HG03378 (cell line): ENCODE results near the gene LRRC34.

Source experiments
- ATAC-seq: cut with Tn5 transposase; IDR thresholded peaks from one replicate; pipeline ENCODE4 v1.9.1; 2021; ENCODE audit warnings: mild to moderate bottlenecking, moderate library complexity; ENCODE audit not compliant: unreplicated experiment

Gene LRRC34, protein sequence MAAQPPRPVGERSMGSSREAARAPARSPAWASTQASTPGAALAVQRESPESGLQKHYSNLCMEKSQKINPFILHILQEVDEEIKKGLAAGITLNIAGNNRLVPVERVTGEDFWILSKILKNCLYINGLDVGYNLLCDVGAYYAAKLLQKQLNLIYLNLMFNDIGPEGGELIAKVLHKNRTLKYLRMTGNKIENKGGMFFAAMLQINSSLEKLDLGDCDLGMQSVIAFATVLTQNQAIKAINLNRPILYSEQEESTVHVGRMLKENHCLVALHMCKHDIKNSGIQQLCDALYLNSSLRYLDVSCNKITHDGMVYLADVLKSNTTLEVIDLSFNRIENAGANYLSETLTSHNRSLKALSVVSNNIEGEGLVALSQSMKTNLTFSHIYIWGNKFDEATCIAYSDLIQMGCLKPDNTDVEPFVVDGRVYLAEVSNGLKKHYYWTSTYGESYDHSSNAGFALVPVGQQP

DNA sequence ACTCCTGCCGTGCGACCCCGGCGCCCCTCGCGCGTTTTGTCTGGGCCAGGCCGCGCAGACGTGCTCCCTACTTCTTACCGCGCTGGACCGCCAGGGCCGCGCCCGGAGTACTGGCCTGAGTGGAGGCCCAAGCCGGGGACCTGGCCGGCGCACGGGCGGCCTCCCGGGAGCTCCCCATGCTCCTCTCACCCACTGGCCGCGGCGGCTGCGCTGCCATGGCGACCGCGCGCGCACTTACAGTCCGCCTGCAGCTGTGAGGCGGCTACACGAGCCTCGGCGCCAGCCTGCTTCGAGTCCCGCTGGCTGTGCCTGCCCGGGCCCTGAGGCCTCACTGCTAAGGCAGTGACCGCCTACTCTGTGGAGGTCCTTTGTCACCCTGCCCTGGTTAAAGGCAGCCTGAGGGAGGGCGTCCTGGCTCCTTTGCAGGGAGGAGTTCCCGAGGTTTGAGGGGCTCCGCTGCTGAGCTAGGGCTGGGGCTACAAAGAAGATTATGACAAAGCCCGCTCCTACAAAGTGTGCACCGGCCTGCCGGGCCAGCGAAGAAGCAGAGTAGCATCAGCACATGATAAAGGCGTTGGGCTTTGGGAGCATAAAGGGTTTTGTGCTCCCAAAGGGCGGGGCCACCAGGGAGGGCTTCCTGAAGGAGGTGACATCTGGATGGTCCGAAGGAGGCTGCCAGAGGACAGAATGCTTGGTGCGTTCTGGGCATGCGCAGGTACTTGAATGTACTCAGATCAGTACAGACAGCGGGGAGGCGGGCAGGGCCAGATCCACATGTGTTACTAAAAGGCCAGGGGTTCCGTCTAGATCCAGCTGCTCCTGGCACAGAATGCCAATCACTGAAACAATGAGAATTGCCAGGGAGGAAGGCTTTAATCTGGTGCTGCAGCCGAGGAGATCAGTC, at the start of gene LRRC34, which contains the start of gene LRRIQ4:
Gene LRRC34 (minus strand): TSS at position 573 of the 904 bp plus-strand sequence. CDS start 356 bp downstream, at position 217.
Gene LRRIQ4 (plus strand): TSS at position 539 of the 904 bp plus-strand sequence. CDS start 9,052 bp downstream, outside the sequence.
- peak; percentile 67 for ATAC-seq

DNA sequence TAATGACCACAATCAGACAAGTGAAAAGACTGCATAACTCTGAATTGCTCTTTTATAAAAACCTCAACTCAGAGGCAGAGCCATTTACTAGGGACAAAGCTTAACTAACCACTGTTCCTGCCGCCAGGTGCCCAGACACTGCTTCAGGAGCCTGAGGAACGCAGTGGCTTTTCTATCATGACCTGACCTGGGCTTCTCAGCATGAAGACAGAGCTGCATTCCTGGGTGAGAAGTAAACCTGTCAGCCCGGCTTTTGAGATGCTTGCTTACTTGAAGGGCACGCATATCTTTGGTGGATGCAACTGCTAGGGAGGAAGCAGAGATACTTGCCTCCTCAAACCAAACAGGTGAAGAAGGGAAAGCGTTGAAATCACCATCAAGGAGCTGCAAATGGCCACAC, 49.2 kb upstream of the LRRC34 start:
- ATAC-seq: no peak

DNA sequence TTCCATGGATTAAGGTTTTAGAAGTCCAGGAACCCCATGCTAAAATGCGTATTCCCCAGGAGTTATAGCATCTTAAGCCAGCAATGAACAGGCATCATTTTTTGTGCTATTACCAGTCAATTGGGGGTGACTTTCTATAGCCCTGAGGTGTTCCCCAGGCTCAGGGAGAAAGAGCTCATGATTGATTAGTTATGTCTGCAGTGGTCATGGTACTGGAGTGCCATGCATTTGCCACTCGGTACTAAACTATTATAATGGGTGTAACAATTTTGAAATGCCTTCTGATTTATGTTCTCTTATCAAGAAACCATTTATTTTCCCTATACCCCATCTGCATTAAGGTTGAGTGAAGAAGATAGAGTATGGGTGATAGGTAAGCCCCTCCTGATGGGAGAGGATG, 45.1 kb upstream of the LRRC34 start:
- ATAC-seq: no peak

DNA sequence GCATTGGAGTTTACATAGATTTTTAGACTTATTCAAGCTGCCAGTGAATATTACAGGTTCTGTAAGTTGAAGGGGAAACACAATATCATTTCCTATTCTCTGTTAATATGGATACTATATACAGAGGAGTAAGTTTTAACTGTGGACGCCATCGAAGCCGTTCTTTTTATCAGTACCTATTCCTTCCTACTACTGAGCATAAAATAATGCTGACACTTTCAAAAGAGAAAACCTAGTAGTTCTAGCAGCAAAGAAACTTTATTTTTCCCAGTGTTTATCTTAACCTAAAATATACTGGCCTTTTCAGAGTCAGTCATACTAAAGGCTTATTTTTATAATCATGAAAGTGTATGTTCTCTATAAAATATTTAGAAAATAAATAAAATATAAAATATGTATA, 42.8 kb upstream of the LRRC34 start:
- no peak for ATAC-seq

DNA sequence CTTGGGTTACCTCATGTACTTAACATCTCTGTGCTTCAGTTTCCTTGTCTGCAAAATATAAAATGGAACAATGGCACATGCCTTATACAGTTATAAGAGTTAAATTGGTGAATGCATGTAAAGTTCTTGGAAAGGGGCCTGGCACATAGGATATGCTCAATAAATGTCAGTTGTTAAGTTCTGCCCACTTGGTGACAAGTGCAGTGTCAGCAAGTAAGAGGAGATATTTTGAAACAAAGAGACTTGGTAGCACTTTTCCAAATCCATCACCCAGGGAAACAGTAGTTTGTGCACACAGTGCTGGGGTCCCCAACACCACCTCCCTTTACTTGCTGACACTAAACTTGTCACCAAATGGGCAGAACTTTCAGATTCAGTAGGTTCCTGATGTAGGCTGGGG, 37.9 kb upstream of the LRRC34 start:
- ATAC-seq: no peak

DNA sequence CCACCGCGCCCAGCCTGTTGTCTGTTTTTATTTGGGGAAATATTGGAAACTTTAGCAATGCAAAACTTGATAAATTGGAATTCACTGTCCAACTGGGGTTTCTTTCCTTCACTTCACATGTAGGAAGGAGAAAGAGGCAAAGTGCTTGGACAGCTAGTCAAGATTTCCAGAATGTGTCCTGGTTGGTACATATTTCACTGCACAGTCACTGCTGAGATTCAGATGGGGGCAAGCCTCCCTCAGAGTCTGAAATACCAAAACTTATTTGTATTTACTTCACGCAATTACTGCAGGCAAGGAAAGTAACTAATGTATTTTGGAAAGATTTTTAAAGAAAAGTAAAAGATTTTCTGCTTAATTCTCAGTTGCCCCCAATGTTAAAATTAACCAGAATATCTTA, 36.0 kb upstream of the LRRC34 start:
- no peak for ATAC-seq

DNA sequence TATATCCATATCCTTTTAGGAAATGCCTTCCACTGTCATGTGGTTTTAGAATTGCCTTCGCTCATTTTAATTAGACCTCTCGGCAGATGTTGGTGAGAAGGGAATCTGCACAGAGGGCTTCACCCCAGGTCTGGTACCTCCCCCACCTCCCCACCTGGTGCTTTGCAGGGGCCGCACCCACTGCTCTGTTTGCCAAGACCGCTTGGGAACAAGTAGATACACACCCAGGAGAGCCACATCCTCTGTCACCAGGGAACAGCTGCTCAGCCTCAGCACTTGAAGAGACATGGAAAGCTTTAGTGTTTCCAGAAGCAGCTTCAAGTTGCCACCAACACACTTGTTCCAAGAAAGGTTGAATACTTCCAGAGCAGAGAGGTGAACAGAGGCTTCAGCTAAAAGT, 35.2 kb upstream of the LRRC34 start:
- ATAC-seq: no peak

DNA sequence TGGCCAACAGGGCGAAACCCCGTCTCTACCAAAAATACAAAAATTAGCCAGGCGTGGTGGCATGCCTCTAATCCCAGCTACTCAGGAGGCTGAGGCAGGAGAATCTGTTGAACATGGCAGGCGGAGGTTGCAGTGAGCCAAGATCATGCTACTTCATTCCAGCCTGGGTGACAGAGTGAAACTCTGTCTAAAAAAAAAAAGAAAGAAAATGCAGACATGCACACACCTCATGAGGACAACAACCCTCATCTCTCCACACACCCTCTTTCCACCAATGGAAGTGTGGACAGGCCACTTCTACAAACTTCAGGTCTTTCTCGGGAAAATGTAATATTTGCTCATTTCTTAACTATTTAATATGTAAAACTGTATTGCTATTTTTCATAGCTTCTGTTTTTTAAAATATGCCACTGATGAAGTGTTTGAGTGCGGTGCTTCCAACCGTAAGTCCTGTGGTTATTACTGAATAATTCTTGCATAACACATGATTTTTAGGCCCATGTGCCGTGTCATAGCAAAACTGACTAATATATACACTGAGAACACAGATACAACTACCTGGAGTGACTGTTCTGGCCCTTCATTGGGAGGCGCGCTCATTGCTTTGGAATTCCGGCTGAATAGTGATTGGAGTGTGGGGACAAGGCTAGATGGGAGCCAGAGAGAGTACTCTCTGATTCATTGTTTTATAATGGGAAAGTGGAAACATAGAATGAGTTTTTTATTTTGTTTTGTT, 33.9 kb upstream of the LRRC34 start:
- peak; percentile 99 for ATAC-seq

DNA sequence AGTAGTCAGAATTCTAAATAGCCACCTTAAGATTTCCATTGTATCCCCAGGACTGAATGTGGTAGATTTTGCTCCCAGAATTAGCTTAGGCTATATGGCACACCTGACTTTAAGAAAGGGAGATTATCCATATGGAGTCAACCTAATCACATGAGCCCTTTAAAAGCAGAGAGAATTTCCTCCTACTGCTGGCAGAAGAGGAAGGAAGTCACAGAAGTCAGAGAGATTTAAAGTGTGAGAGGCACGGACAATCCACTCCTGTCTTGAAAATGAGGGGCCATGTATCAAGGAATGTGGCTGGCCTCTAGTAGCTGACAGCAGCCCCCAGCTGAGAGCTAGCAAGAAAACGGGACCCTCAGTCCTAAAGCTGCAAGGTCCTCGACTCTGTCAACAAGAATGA, 30.3 kb upstream of the LRRC34 start:
- no peak for ATAC-seq

DNA sequence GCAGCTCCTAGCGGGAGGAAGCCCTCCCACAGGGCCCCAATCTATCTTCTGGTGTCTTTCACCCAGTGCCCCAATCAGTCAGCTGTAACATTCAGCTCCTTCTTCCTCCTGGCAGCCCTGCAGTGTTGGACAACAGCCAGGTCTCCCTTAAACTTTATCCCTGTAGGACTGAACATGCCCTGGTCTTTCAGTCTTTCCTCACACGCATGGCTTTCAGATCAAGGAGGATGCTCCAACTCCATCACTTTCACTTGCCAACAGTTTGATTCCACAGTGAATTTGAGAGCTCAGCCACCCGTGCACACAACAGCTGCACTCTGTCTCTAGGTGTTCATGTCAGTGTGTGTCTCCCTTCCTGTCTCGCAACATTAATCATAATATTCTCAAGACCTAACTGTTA, 28.5 kb upstream of the LRRC34 start:
- ATAC-seq: peak; percentile 59

DNA sequence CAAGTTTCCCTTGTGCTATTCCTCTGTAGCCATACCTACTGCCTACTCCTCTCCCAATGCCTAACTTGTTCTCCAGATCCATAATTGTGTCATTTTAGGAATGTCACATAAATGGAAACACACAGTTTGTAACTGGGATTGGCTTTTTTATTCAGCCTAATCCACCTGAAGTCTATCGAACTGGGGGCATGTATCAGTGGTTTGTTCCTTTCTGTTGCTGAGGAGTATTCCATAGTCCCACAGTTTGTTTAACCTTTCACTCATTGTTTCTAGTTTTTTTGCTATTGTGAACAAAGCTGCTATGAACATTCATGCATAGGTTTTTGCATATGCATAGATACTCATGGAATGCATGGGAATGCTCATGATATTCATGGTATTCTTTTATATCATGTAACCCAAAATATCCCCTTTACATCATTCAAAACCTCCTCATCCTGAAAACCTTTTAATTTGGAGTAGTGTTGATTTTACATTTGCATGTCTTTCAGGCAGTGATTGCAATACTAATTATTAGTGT, 25.9 kb upstream of the LRRC34 start:
- ATAC-seq: no peak

DNA sequence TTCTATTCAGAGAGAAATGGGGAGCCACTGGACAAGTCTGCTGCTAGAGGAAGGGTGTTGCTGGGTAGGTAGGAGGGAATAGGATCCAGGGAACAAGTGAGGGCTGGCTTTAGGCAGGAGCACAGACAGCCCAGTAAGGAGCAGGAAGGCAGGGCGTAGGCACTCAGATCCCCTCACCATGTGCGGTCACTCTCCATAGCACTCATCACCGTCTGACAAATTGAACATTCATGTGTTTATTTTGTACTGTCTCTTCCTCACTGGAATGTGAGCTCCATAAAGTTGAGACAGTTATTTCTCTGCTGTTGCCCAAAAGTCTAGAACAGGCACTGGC, 24.2 kb upstream of the LRRC34 start:
- no peak for ATAC-seq

DNA sequence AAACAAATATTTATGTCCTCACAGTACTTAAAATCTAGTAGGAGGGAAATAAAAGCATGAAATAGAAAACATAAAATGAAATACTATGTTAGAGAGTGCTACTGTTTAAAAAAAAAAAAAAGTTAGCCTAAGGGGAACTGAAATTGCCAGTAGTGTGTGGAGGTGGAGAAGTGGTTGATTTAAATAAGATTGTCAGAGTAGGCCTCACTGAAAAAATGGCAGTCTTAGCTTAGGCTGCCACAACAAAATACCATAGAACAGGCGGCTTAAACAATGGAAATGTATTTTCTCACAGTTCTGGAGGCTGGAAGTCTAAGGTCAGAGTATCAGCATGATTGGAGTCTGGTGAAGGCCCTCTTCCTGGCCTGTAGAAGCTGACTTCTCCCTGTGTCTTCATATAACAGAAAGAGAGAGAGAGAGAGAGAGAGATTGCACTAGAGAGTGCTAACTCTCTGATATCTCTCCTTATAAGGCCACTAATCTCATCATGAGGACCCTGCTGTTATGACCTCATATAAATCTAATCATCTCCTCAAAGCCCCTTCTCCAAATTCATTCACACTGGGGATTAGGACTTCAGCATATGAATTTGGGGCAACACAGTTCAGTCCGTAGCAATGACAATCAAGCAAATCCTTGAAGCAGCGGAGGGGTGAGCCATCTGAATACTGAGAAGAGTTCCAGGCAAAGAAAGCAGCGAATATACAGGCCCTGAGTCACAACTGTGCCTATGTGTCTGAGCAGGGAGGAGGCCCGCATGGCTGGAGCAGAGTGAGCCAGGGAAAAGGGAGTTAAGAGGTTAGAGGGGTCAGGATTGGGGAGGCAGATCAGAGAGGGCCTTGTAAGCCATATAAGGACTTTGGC, 23.6 kb upstream of the LRRC34 start:
- ATAC-seq: peak; percentile 85

DNA sequence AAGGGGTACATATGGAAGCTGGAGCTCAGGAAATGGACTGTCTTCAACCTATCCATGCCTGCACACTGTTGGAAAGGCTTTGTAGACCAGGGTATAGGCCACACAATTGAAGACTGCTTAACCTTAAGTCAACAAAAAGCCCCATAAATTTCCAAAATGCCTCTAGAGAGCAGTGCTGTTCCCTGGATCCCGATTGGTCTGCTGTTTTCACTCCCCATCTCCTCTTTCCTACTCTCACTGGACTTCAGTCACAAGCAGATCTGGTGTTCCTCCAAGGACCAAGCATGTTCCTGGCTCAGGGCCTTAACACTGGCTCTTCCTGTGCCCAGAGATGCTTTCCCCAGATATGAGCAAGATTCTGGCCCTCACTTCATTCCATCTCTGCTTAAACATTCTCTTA, 22.8 kb upstream of the LRRC34 start:
- ATAC-seq: peak; percentile 21

DNA sequence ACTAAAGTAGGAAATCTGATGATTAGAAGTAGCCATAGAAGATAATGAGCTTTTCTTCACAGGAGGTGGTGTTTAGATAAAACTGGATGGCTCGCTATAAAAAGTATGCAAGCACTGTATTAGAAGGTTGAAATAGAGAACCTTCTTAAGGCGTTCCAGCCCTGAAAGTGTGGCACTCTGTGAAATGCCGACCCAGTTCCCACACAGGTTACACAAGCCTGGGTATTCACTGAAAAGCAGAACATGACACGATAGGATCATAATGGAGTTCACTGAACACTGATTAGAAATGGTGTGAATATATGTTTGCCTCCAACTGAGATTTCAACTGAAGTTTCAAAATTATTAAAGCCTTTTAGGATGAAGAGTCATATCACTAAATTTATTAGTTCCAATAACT, 15.0 kb upstream of the LRRC34 start:
- ATAC-seq: no peak

DNA sequence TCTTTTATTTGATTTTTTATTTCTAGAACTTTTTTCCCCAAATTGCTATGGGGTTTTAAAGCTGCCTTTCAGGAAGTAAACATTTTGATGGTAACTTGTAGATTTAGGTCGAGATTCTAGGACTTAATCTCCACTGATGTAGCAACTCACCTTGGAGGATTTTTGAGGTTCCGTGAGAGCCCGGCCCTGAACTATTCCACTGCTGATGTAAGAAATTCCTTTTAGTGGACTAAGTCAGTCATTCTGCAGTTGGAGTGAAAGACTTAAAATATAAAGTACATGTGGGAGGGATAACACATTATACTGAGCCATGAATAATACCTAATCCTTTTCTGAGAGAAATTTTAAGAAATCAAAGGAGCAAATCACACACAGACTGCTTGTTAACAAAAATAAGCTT, 12.6 kb upstream of the LRRC34 start:
- no peak for ATAC-seq

DNA sequence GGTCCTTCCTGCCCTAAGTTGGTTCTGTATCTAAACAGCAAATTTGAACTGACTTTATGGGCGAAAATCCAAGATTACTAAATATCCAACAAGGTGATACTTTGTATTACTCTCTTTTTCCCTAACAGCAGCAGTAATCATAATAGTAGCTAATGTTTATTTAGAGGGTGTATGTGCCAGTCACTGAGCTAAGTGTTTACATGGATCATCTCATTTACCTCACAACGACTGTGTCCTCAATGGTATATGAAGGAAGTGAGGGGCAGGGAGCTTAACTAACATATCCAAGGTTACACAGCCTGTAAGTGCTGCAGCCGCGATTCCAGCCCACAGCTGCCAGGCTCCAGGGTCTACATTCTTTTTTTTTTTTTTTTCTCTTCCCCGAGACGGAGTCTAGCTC, 10.3 kb upstream of the LRRC34 start:
- ATAC-seq: no peak

DNA sequence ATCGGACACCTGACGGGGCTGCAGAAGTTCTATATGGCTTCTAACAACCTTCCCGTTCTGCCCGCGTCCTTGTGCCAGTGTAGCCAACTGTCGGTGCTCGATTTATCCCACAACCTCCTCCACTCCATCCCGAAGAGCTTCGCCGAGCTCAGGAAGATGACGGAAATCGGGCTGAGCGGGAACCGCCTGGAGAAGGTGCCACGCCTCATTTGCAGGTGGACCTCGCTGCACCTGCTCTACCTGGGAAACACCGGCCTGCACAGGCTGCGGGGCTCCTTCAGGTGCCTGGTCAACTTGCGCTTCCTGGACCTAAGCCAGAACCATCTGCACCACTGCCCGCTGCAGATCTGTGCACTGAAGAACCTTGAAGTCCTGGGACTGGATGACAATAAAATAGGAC, 9.8 kb upstream of the LRRC34 start:
- no peak for ATAC-seq

DNA sequence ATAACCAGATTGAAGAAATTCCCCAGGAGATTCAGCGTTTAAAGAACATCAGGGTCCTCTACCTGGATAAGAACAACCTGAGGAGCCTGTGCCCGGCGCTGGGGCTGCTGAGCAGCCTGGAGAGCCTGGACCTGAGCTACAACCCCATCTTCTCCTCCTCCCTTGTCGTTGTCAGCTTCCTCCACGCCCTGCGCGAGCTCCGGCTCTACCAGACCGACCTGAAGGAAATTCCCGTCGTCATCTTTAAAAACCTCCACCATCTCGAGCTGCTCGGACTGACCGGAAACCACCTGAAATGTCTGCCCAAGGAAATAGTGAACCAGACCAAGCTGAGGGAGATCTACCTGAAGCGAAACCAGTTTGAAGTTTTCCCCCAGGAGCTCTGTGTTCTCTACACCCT, 9.4 kb upstream of the LRRC34 start:
- no peak for ATAC-seq

DNA sequence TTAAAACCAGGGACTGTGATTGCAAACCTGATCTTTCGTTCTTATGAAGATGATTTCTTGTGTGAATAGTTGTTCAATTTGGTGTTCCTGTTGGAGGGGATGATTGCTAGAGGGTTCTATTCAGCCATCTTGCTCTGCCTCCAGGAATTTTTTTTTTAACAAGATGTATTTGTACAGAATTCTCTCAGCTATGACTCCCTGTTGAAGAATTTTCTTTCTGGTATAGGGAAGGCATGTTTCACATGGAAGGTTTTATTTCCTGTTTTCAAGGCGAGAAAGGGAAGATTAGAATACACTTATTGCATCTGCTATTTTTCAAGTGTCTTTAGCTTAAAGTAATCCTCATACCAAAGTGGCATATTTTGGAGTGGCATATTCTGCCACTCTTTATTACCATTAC, 5.6 kb upstream of the LRRC34 start:
- ATAC-seq: no peak
